Epidermal melanocyte (primary cell): ENCODE measurements around the gene SLC22A6.

Experiments used
- DNase-seq: peaks from one replicate; pipeline ENCODE4 v3.0.0; 2011; ENCODE audit warnings: low spot score; ENCODE audit not compliant: insufficient read length

Gene SLC22A6, protein sequence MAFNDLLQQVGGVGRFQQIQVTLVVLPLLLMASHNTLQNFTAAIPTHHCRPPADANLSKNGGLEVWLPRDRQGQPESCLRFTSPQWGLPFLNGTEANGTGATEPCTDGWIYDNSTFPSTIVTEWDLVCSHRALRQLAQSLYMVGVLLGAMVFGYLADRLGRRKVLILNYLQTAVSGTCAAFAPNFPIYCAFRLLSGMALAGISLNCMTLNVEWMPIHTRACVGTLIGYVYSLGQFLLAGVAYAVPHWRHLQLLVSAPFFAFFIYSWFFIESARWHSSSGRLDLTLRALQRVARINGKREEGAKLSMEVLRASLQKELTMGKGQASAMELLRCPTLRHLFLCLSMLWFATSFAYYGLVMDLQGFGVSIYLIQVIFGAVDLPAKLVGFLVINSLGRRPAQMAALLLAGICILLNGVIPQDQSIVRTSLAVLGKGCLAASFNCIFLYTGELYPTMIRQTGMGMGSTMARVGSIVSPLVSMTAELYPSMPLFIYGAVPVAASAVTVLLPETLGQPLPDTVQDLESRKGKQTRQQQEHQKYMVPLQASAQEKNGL

DNA sequence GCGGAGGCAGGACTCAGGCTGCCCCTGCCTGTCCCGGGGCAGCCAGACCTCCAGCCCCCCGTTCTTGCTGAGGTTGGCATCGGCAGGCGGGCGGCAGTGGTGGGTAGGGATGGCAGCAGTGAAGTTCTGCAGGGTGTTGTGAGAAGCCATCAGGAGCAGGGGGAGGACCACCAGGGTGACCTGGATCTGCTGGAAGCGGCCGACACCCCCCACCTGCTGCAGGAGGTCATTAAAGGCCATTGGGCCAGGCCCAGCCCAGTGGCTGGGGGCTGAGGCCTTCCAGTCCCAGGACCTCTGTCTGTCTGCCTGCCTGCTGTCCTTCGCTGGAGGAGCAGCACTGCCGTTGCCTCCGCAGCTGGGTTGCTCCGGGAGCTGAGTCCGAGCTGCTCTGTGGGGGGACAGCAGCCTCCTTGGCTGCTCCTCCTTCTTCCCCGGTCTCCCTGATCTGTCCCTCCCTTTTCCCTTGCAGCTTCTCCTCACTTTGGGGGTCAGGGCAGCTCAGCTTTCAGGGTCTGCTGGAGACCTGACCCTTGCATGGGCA, at the start of gene SLC22A6:
TSS of gene SLC22A6 (minus strand) at position 517 of the 541 bp plus-strand sequence. CDS start at position 240, 277 bp downstream.
- no peak for DNase-seq

DNA sequence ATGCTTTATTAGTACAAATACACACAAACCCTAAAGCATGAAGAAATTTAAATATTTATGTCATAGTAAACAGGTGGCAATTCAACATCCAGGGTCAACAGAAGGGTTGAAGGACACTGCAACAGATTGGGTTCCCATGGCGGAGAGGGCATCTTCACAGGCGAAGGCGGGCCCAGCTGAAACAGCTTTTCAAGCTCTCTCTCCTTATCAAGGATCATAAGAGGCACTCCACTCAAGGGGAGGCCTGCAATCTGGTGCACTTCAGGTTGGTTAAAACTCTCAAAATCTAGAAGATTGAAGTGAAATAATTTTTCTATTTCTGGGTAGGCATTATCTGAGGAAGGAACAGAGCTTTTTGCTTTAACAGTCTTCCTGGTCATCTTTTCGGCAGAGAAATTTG, 47.7 kb upstream of the SLC22A6 start:
- DNase-seq = no peak

DNA sequence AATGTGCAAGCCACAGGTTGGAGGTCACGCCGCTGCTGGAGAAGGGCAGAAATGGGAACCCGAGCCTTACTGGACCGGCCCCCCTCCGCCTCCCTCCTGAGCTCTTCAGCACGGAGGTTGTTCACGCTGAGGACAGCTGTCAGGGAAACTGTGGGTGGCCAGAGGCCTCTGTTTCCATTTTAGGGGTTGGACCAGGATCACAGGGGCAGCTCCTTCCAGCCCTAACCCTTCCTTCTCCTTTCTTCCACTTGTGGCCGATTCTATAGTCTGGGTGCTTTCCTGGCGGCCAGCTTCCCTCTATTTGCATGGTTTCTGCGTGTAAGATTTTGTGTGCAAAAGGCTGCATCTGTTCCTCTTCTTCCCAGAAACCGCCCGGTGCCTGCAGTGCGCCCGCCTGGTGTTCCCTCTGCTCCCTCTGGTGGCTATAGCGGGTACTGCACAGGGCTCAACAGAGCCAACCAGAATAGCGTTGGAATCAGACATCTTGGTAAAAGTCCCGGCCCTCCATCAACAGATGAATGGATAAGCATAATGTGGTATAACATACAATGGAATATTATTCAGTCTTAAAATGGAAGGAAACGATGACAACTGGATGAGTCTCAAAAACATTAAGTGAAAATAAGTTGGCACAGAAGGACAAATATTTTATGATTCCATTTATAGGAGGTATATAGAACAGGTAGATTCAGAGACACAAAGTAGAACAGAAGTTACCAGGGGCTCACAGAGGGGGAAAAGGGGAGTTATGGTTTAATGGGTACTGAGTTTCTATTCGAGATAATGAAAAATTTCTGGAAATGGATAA, 39.3 kb upstream of the SLC22A6 start:
- DNase-seq = peak; percentile 88

- DNase-seq = no peak
Observed at GRCh38 chr11:63023222-63023814, 38.6 kb upstream of the SLC22A6 start.

DNA sequence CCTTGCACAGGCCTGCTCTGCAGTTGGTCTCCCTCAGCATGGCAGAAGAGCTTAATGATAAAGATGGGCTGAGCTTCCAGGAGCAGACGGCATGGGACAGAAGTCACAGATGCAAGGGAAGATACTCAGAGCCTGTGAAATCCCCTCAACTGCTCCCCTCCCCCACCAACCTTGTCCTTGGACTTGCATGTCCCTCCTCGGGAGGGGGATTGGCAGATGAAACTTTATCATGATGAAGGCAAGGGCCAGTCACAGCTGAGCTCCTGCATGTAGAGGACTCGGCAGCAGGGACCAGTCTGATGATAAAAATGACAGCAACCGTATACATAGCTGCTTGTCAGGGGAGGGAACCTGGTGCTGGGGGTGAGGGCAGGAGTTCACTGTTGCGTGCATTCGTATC, 37.7 kb upstream of the SLC22A6 start:
- DNase-seq = no peak

DNA sequence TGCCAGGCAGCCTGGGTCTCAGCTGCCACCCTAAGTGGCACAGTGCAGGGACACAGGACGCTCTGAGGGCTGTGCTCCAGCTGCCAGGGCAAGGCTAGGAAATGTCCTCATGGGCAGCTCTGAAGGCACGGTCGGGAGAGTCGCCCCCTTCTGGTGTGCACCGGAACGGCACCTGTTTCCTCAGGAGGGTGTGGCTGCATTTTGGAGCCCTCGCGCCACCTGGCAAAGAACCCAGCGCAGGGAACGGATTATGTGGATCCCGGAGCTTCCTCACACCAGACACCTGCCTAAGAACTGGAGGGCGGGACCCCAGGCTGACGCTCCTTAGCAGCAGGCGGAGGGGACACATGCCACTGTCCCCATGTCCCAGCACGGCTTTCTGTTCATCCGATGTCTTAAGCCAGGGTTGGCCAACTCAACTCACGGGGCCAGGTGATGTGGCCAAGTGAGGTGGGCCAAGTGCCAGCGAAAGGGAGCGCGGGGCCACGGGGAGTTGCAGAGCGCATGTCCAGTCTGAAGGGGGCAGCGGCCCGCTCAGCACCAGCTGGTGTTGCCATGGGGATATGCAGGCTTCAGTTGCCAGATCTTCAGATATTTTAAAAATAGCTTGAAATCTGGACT, 36.0 kb upstream of the SLC22A6 start:
- DNase-seq = no peak

- no peak for DNase-seq
Observed at GRCh38 chr11:63019506-63019905, 34.7 kb upstream of the SLC22A6 start.

DNA sequence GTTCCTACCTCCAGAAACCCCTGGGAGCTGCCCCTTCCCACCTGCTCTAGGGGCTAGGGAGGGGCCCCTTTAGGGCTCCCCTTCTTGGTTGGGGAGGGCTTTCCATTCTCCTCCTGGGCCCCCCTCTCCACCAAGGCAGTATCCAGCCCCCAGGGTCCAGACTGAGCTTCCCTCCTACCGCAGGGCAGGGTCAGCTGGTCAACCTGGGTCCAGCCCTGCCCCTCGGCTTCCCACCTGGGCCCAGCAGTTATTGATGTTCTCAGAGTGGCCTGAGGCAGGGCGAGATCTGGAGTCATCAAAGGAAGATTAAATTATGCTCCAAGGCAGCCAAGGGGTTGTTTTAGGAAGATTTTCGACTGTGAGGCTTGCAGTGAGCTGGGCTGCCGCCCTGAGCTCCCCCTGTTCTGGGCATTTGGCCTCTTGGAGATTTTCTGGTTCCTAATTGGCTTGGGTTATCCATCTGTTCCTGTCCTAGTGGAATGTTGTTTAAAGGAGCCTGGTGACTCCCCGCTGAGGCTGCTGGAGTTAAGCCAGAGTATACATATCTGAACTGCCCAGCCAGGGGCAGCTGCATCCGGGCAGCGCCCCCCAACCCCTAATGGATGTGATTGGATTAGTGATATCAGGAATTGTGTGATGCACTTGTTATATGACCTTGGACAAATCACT, 32.7 kb upstream of the SLC22A6 start:
- no peak for DNase-seq

DNA sequence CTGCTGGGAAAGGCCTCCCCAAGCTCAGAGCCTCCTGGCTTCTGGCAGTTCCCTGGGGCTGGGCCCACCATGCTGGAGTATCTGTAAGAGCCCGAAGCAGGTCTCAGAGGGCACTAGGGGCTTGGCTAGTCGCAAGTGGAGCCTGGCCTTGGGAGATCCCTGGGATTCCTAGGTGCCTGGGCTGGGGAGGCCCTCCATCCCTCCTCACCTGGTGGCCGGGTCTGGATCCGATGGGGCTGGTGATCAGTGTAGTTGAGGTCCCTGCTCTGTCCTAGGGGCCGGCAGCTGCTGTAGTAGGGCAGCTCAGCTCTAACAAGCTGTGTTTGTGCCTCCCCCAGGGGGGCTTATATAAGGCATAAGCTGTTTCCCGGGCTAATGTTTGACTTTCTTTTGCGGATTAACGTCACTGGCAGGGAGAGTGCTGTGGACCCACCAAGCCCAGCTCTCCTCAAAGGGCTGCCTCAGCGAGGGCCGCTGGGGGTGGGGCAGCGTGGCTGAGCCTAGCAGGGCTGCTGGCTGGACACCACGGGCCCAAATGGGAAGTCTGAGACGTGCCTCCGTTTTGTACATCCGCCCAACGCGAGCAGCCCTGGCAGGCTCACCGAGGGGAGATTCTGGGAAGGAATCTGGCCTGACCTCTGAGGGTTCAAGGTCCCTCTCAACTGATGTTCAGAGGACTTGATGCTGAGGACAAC, 30.9 kb upstream of the SLC22A6 start, which contains the start of gene SLC22A8:
TSS of gene SLC22A8 (minus strand) at position 321 of the 695 bp plus-strand sequence. CDS start 883 bp downstream, outside the sequence.
- DNase-seq = no peak

DNA sequence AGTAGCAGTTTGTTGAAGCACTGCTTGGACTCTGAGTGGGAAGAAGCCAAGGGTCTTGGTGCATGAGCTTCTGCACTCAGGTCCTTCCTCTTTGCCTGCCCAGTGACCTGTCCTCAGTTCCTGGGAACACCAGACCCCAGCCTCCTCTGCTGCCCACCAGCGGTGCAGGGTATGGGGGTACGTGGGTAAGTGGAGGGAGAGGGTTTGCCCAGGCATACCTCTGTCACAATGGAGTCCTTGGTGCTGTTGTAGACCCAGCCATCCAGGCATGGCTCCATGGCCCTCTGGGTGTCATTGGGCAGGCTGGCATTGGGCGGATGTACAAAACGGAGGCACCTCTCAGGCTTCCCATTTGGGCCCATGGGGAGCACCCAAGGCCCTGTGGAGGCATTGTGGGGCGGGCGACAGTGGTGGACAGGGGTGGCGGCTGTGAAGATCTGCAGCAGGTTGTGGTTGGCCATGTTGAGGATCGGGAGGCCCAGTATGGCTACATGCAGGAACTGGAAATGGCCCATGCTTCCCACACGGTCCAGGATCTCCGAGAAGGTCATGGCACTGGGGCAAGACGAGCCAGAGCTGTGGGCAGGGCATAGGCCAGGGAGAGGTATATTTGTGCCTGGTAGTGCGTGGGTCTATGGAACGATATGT, 29.8 kb upstream of the SLC22A6 start:
- no peak for DNase-seq

GRCh38 chr11:63012839-63013238, 28.1 kb upstream of the SLC22A6 start:
- no peak for DNase-seq

GRCh38 chr11:63012430-63012829, 27.7 kb upstream of the SLC22A6 start:
- DNase-seq = no peak

DNA sequence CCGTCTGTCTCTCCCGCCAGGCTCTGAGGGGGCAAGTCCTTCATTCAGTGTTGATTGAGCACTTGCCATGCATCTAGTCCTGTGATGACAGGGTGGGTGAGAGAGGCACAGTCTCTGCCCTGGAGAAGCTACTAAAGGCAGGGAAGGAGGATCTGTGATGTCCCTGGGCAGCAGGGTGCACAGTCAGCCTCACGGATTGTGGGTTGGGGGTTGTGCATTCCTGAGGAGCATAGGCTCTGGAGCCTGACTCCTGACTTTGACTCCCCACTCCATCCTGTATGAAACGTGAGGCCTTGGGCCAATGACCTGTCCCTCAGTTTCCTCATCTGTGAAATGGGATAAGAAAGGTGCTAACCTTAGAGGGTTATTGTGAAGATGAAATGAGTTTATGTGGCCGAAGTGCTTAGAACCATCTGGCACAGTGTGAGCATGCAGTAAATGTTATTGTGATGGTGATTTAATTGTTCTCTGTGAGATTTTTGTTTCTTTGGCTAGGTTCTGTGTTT, 26.2 kb upstream of the SLC22A6 start:
- no peak for DNase-seq

GRCh38 chr11:63007920-63008319, 23.2 kb upstream of the SLC22A6 start:
- DNase-seq = no peak

DNA sequence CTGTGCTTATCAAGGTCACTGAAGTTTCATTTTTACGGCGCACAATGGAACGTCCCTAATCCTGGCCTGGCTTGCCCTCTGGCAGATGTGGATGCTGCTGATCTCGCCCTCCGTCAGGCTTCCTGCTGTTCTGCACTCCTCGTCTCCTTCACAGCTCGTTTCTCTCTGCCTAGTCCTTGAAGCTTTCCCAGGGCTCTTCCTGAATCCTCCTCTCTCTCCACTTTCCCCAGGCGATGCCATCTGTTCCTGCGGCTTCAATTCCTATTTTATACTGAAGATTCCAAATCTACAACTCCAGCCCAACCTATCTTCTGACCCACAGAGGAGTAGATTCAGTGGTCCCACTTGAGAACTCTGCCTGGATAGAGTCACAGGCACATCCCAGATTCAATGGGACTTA, 16.7 kb upstream of the SLC22A6 start:
- no peak for DNase-seq

DNA sequence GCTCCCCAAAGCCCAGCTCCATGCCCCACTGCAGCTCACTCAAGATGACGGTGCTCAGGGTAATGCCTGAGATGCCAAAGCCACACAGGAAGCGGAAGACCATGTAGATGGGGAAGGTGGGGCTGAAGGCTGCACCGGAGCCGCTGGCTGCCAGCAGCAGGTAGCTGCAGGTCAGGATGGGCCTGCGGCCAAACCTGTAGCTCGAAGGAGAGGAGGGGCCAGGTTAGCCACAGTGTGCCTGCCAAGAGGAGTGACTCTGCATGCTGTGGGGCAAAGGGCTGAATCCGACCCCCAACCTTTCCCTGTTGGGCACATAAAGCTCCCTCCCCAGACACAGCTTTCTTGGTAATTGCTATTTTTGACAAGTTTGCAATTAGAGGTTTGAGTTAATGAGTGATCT, 14.9 kb upstream of the SLC22A6 start:
- no peak for DNase-seq

- no peak for DNase-seq
Observed at GRCh38 chr11:62999156-62999555, 14.4 kb upstream of the SLC22A6 start.

- DNase-seq = no peak
Observed at GRCh38 chr11:62996271-62996670, 11.5 kb upstream of the SLC22A6 start.

DNA sequence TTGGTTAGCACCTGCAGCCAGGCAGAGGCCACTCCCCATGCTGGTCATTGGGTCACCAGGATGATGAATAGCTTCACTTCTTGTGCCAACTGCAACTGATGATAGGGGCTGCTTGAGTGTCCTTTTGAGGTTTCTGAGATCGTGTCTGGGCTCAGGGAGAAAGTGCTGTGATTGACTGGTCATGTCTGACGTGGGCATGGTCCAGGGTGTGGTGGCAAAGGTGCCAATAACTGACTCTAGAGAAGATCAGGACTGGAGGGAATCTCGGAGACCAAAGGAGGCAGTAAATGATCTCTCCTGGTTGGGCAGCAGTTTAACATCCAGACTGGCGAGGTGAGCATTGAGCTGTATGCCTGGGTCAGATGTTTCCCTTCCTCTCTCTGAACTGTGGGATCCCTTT, 10.0 kb upstream of the SLC22A6 start:
- no peak for DNase-seq
